Raji (cell line): ENCODE results near the gene CDK18.

ENCODE experiments used
- POLR2A ChIP-seq: IDR thresholded peaks from 2 replicates; pipeline ENCODE4 v1.6.1; 2011; ENCODE audit warnings: low read depth, low read length, control low read depth; ENCODE audit not compliant: insufficient read depth

The CDK18 gene

GRCh38 chr1:205536759-205537361 is 32.4 kb downstream of the CDK18 start:
- peak; percentile 9; the same call in 1 of the 2 replicates for TF ChIP-seq POLR2A

GRCh38 chr1:205537386-205538018 is 33.0 kb downstream of the CDK18 start:
- TF ChIP-seq POLR2A: no peak

- TF ChIP-seq POLR2A: no peak
These were observed 33.9 kb downstream of the CDK18 start for GRCh38 chr1:205538235-205538840.

- TF ChIP-seq POLR2A: no peak
These were observed 36.9 kb downstream of the CDK18 start for GRCh38 chr1:205541161-205541886.

- TF ChIP-seq POLR2A: no peak
These were observed 37.9 kb downstream of the CDK18 start for GRCh38 chr1:205542367-205542766.

GRCh38 chr1:205543351-205544301 is 39.2 kb downstream of the CDK18 start:
- TF ChIP-seq POLR2A: no peak

GRCh38 chr1:205545001-205545919 is 40.8 kb downstream of the CDK18 start:
- no peak for TF ChIP-seq POLR2A

- TF ChIP-seq POLR2A: no peak
These were observed 41.5 kb downstream of the CDK18 start for GRCh38 chr1:205545991-205546390.

- TF ChIP-seq POLR2A: no peak
These were observed 42.1 kb downstream of the CDK18 start for GRCh38 chr1:205546541-205546940.

GRCh38 chr1:205547936-205548827 is 43.7 kb downstream of the CDK18 start:
- no peak for TF ChIP-seq POLR2A

GRCh38 chr1:205554026-205554811 is 49.8 kb downstream of the CDK18 start:
- no peak for TF ChIP-seq POLR2A
